Activated T-cell treated with anti-CD3 and anti-CD28 coated beads for 4 hours (primary cell): ENCODE results near the gene SHBG.
"Not testable (repeated sequence)": the region's sequence is repeated elsewhere in the genome, so short reads cannot be mapped to it uniquely, and the experiment has no call there.

Experiments used
- DNase-seq: peaks from one replicate; pipeline ENCODE4 v3.0.0-alpha.2; 2020

Gene SHBG

GRCh38 chr17:7611635-7612293, 18.2 kb upstream of the SHBG start:
- no peak for DNase-seq

GRCh38 chr17:7612294-7612640, 17.7 kb upstream of the SHBG start:
- DNase-seq: no peak

GRCh38 chr17:7613769-7614424, 16.0 kb upstream of the SHBG start:
- DNase-seq: no peak

GRCh38 chr17:7614425-7615264, 15.3 kb upstream of the SHBG start, which contains the start of gene FXR2:
Gene FXR2, minus strand, starts transcription at chr17:7614897. Its CDS starts 365 bp downstream, at chr17:7614532.
- DNase-seq: peak; percentile 97

GRCh38 chr17:7615265-7615747, 14.6 kb upstream of the SHBG start:
- no peak for DNase-seq

- no peak for DNase-seq
Observed at GRCh38 chr17:7618608-7619007, 11.3 kb upstream of the SHBG start.

GRCh38 chr17:7620835-7621234, 9.1 kb upstream of the SHBG start:
- no peak for DNase-seq

- no peak for DNase-seq
Observed at GRCh38 chr17:7623661-7624060, 6.3 kb upstream of the SHBG start.

- not testable (repeated sequence) for DNase-seq
Observed at GRCh38 chr17:7625749-7626148, 4.2 kb upstream of the SHBG start.

- DNase-seq: no peak
Observed at GRCh38 chr17:7626307-7626706, 3.6 kb upstream of the SHBG start.

GRCh38 chr17:7626956-7627249, 3.0 kb upstream of the SHBG start:
- no peak for DNase-seq

GRCh38 chr17:7627250-7628121, 2.4 kb upstream of the SHBG start, which contains the start of gene SAT2:
Gene SAT2, minus strand, starts transcription at chr17:7627821. Its CDS starts 186 bp downstream, at chr17:7627635.
- peak; percentile 79 for DNase-seq

- DNase-seq: no peak
Observed at GRCh38 chr17:7631398-7632380, 1.8 kb downstream of the SHBG start.

GRCh38 chr17:7632492-7632894, 2.6 kb downstream of the SHBG start:
- DNase-seq: no peak

GRCh38 chr17:7633093-7633492, 3.2 kb downstream of the SHBG start:
- no peak for DNase-seq

GRCh38 chr17:7634384-7634783, 4.4 kb downstream of the SHBG start:
- DNase-seq: no peak

GRCh38 chr17:7636163-7636562, 6.2 kb downstream of the SHBG start:
- no peak for DNase-seq

- no peak for DNase-seq
Observed at GRCh38 chr17:7640783-7641182, 10.8 kb downstream of the SHBG start.

- not testable (repeated sequence) for DNase-seq
Observed at GRCh38 chr17:7641635-7642034, 11.7 kb downstream of the SHBG start.

GRCh38 chr17:7644775-7645174, 14.8 kb downstream of the SHBG start:
- no peak for DNase-seq

GRCh38 chr17:7646457-7646856, 16.5 kb downstream of the SHBG start:
- no peak for DNase-seq

GRCh38 chr17:7647018-7647417, 17.1 kb downstream of the SHBG start:
- no peak for DNase-seq
